ENCODE results near the gene FAM110D. TPM values are rescaled to one million over a fixed set of nuclear protein-coding genes. Genes with fewer than 3 reads are reported as not detected.

FAM110D gene
- total and polyA plus RNA-seq, 2 donors (not counting 3 experiments of a cell fraction or from before 2014, with no cell fraction given): 2.6 to 5.1 TPM

- ChIA-PET POLR2A (no interaction called here), CTCF (interaction anchor here (1.5 kb wide), 1 partner anchor 21 kb away, joined by 6 read pairs; the partner anchor contains the start of gene CEP85)
- FAIRE-seq (no peak), DNase-seq (ENCODE audit: low read depth, low spot score) (no peak)
- Histone ChIP-seq H3K27ac (ENCODE audit: insufficient read depth, low read depth, low read length) (no peak overlapping the region), H3K9me1 (replicated peaks; ENCODE audit: control insufficient read depth, extremely low read depth, insufficient read depth, low read length) (no peaks in the 10 kb centered on the region), H2AFZ (ENCODE audit: low read depth, low read length) (no peak overlapping the region), H3K36me3 (ENCODE audit: control insufficient read depth in 2 of 2, extremely low read depth in 1 of 2, insufficient read depth in 2 of 2, low read length in 2 of 2) (no peaks in the 10 kb centered on the region), H3K79me2 (ENCODE audit: control insufficient read depth, insufficient read depth, low read length) (no peaks in the 10 kb centered on the region), H3K4me1 (ENCODE audit: control insufficient read depth, extremely low read depth, insufficient read depth, low read length) (no peaks in the 10 kb centered on the region), H4K20me1 (replicated peaks; ENCODE audit: control insufficient read depth, extremely low read depth, insufficient read depth, low read length) (no peaks in the 10 kb centered on the region), H3K27me3 (ENCODE audit: control insufficient read depth in 2 of 2, insufficient read depth in 2 of 2, low read length in 2 of 2) (peaks cover 6 to 8% of the 10 kb centered on the region in 2 experiments), H3K9ac (replicated peaks; ENCODE audit: extremely low read depth, insufficient read depth, low read length) (no peak overlapping the region), H3K9me3 (replicated peaks; ENCODE audit: control insufficient read depth, insufficient read depth, low read length) (no peaks in the 10 kb centered on the region), H3K4me3 (replicated peaks in 1 of 3; ENCODE audit: insufficient read depth in 1 of 3, low read depth in 1 of 3, low read length in 3 of 3) (no peak overlapping the region), H3K4me2 (ENCODE audit: insufficient read depth, low read length) (no peak overlapping the region)
- dilution Hi-C loops (cut with MboI; ENCODE audit: extremely low pct_ligation_motif_present, low sequenced_read_pairs) (no loop called here), intact Hi-C loops (cut with micrococcal nuclease) (no loop called here)
- TF ChIP-seq EZH2 (IDR thresholded peaks at IDR 0.05; ENCODE audit: borderline replicate concordance, low read depth, low read length, severe bottlenecking): no peak
- no peak for TF ChIP-seq POLR2A (IDR thresholded peaks at IDR 0.05; ENCODE audit: low read depth, low read length)
- TF ChIP-seq MAX (IDR thresholded peaks at IDR 0.05; ENCODE audit: insufficient read depth, insufficient read length): no peak
- no peak for TF ChIP-seq CTCF (IDR thresholded peaks at IDR 0.05; ENCODE audit: extremely low read depth in 1 of 2, insufficient read depth in 1 of 2, low read depth in 1 of 2, low read length in 2 of 2)
- TF ChIP-seq GATA2 (IDR thresholded peaks at IDR 0.05; ENCODE audit: insufficient read depth, insufficient read length, low read depth, low read length): no peak
- no peak for TF ChIP-seq MYC (IDR thresholded peaks at IDR 0.05; ENCODE audit: low read depth, low read length)
- no TSS peak for BruUV-seq (replicated peaks)
Measured at GRCh38 chr1:26212726-26213125, 53.8 kb downstream of the FAM110D start.

Measured in endothelial cell of umbilical vein (primary cell).